A172 (cell line): ENCODE results near the gene MGMT. TPM values are rescaled to one million over a fixed set of nuclear protein-coding genes. Genes with fewer than 3 reads are reported as not detected.

Experiments used
- DNase-seq: peaks from one replicate; pipeline ENCODE4 v3.0.0-alpha.2; 2015; ENCODE audit warnings: low spot score
- total RNA-seq: library from RNA; depleted of rRNA; stranded (reverse); fragments of >200 nt; shearing (Covaris generic); gene quantifications from 2 replicates; pipeline ENCODE4 v1.2.3, GENCODE V29; 2014

Gene MGMT
- total RNA-seq, 1 experiment from 2014 or later = not detected

DNA sequence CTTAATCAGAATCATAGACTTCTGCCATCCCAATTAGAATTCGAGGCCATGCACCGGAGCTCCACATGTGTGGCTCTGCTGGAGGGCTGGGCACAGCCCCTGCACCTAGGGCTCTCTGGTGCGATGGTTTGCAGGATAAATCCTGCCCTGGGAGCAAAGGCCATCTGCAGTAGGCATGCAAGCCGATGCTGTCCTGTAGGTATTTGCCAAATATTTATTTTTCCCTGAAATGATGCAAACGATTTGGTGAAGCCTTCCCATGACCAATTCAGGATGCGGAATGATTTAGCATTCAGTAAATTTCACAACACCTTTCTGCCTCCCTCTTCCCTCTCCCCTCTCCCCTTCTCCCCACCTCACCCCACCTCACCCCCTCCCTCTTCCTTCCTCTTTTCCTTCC is 326.4 kb downstream of the MGMT start:
- no peak for DNase-seq

DNA sequence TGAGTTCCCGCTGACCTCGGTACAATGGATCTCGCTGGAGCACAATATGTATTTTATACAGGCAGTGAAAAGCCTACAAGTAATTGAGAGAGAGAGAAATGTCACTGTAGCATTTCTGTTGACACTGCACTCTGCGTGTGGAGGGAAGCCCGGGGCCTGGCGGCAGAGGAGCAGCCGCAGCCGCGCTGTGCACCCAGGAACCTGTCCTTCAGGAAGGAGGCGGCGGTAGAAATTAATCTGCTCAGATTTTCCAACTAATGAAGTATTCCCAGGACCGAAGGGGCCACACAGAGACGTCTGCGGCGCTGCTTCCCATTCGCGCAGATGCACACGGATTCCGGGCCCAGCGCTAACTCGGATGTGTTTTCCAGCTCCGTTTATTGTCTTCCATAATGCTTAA is 327.0 kb downstream of the MGMT start:
- DNase-seq = no peak

GRCh38 chr10:129796710-129797420 is 329.8 kb downstream of the MGMT start:
- no peak for DNase-seq

DNA sequence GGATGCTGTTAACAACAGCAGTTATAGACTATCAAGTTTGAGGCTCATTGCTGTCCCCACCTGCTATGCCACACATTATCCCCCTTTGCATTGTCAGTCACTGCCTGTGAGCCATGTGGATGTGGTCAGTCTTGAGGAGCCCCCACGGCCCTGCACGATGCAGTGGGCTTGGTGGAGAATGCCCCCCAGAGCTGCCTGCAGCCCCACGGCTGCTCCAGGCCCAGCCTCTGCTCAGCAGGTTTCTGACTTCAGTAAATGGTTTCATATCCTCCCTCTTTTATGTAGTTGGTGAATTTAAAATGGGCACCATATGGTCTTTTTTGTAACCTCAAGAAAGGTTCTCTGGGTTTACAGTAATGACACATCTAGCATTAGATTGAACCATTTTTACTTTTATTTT is 332.9 kb downstream of the MGMT start:
- DNase-seq = no peak

DNA sequence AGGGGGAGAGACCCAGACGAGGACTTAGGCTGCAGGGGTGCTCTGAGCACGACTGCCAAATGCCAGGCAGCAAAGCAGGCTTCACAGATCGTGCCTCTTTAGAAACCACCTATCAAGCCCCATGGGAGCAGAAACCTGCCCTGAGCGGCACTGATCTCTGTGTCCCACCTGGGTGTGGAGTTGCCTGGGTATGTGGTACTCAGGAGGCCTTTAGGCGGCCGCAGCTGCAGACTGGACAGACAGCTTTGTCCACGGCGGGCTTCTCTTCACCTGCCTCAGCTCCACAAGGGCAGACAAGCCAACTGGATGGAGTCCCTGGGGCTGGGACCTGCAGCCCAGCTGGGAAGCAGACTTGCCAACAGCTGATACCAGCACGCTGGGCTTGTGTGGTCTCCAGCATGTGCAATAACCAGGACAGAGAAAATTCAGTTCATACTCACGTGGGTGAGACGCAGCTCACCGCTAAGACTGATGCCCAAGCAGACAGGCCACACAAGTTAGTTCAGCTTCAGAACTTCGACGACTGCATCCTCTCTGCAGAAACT is 333.8 kb downstream of the MGMT start:
- DNase-seq = no peak

DNA sequence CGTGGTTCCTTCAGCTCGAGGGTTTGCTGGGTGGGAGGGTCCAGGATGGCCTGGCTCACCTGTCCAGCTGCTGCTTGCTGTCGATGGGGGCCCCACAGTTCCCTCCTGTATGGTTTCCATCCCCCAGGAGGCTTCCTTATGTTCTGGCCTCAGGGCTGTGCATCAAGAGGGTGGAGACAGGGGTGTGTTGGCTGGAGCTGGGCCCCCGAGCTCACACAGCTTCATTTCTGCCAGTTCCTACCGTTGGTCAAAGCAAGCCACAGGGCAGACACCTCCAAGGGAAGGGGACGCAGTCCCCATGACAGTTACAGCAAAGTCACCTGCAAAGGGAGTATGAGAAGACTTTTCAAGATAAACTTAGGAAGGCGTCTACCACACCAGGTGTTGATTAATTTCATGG is 340.2 kb downstream of the MGMT start:
- DNase-seq = no peak

- DNase-seq = no peak
These were observed 341.3 kb downstream of the MGMT start for GRCh38 chr10:129808092-129808983.

- no peak for DNase-seq
These were observed 342.4 kb downstream of the MGMT start for GRCh38 chr10:129809431-129809830.

DNA sequence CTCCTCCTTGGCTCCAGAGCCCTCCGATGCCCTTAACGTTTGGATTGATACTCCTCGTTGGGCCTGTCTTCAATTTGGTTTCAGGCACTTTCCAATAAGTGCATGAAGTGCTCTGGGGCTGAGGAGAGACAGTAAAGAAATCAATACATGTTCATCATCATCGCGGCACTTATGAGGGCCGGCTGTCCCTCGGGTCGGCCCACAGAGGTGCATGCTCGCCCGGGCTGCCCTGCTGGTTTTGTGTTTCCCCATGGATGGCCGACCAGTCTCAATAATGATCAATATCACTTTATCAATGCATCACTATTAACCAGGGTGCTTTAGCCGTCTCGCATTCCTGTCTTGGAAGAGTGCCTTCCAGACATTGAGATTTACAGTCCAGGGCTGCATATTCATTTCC is 342.8 kb downstream of the MGMT start:
- no peak for DNase-seq

- no peak for DNase-seq
These were observed 344.2 kb downstream of the MGMT start for GRCh38 chr10:129811208-129811607.

GRCh38 chr10:129812398-129812797 is 345.4 kb downstream of the MGMT start:
- no peak for DNase-seq

DNA sequence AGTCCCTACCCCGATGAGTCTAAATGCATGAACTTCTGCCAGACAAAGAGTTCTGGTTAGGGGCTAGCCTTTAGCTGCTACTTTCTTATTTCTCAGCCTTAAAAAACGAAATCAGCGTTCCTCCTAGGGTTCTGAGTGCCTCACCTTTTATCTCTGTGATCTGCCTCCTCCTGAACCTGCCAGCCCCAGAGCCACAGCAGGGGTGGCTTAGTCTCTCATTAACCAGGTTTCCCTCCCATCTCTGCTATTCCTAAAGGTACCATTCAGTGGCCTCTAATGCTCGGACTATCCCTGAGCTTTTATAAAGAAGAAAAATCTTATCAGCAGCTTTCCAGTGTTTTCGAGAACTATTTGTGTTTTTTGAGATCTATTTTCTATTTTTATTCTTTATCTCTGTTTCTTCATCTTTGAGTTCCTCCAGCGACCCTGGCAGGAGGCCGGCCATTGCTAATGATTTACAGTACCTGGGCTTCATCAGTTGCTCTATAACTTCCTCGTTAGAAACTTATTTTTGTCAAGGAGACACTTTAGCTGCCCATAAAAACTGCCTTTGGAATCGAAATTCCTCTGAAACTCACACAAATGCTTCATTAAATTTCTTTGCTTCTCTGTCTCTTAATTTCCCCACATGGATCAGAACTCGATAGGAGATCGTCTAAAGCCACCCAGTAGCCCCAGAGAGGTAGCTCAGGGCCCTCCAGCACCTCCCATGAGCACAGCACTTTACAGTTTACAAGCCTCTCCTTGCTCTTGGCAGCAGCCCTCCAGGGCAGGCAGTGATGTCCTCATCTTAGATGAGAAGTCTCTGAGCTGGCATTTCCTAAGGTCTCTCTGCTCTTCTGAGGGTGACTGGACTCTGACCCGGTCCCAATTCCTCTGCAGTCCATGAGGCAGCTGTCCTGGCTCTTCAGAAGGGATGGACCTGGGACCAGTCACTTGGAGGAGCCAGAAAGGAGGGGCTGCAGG is 347.9 kb downstream of the MGMT start:
- no peak for DNase-seq

DNA sequence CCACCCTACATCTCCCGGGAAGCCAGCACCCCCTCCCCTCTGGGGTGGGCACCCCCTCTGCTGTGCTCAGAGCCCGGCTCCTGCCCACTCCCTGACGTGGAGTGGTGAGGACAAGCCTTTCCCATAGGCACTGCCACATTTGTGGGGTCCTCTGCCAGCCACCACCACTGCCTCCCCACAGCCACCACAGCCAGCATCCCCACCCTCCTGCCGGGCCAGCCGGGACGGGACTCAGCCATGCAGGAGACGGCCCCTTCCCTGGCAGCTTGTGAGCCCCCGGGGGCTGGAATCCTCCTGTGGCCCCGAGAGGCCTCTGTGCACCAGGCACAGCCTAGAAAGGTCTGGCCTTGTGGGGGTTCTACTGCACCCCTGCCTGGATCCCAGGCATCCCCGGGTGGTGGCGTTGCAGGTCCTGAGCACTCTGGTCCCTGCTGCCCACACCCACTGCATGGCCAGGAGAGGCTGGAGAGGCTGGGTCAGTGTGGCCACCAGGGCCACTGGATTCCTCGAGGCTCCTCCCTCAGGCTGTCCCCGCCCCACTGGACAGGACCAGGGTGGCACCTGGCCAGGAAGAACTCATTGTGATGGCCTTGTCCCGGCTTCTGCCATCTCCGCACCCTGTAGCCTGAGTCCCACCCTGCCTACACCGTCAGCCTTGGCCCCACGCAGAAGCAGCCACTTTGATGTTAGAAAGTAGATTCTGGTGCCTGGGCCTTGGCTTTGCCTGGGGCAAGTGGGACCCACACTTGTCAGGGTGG is 349.0 kb downstream of the MGMT start:
- no peak for DNase-seq

GRCh38 chr10:129816656-129817045 is 349.6 kb downstream of the MGMT start:
- DNase-seq = no peak
